Endometrium (tissue), 2 donors: Measurements from ENCODE around the gene SETD2.

Source experiments
- FAIRE-seq: peaks from 2 replicates; lab custom pipeline; 2012; peaks lifted over from hg19 to GRCh38; lab: Jason Lieb, UNC
- donor health status: control.
- donor health status: control.

The SETD2 gene

DNA sequence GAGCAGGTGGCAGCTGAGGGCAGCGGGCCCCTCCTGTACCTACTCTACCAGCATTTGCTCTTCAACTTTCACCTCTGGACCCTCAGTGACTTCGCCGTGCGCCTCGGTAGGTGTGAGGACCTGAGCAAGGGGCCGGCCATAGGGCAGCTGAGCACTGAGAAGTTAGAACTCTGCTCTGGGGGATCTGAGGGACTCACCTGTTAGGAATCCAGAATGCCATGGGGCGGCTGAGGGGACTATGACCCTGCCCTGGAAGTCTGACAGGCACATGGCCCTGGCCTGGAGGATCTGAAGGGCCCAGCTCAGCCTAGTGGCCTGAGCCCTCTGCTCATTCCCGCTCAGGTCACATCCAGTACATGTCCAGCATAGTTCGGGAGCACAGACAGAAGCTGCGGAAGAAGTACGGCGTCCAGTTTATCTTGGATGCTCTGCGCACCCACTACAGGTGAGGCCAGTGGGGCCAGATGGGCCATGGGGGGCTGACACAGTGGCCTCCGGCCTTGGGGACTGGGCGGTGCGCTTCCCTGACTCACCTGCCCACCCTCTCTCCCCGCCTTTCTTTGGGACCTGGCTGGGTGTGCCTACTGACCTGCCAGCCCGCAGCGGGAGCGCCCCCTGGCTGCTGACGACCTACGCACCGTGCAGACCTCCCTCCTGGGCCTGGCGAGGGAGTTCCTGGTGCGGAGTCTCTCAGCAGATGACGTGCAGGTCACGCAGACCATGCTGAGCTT lies 165.6 kb downstream of the SETD2 start:
- no peak for FAIRE-seq

- FAIRE-seq: no peak
Measured at GRCh38 chr3:46997453-46998091, 166.3 kb downstream of the SETD2 start.

- FAIRE-seq: no peak
Measured at GRCh38 chr3:46996689-46997452, 167.0 kb downstream of the SETD2 start.

DNA sequence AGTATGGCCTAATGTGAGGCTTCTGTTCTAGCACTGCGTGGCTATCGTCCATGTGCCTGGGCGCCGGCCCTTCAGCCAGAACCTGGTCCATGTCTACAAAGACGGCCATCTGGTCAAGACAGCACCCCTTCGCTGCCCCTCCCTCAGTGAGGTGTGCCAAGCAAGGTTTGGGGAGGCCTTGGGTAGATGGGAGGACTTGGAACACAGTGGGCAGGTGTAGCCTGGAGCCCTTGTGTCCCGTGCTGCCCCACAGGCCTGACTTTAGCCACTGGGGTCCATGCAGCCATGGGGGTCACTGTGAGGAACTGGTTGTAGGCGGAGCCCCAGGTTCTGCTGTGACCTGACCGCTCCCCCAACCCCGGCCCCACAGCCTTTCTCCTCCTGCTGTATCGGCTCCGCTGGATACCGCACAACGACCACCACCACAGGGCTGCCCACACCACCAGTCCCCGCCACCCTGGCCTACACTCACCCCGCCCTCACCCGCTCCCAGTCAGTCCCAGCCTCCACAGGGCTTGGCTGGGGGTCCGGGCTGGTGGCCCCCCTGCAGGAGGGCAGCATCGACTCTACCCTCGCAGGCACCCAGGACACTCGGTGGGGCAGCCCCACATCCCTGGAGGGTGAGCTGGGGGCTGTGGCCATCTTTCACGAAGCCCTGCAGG lies 167.9 kb downstream of the SETD2 start:
- FAIRE-seq: no peak

DNA sequence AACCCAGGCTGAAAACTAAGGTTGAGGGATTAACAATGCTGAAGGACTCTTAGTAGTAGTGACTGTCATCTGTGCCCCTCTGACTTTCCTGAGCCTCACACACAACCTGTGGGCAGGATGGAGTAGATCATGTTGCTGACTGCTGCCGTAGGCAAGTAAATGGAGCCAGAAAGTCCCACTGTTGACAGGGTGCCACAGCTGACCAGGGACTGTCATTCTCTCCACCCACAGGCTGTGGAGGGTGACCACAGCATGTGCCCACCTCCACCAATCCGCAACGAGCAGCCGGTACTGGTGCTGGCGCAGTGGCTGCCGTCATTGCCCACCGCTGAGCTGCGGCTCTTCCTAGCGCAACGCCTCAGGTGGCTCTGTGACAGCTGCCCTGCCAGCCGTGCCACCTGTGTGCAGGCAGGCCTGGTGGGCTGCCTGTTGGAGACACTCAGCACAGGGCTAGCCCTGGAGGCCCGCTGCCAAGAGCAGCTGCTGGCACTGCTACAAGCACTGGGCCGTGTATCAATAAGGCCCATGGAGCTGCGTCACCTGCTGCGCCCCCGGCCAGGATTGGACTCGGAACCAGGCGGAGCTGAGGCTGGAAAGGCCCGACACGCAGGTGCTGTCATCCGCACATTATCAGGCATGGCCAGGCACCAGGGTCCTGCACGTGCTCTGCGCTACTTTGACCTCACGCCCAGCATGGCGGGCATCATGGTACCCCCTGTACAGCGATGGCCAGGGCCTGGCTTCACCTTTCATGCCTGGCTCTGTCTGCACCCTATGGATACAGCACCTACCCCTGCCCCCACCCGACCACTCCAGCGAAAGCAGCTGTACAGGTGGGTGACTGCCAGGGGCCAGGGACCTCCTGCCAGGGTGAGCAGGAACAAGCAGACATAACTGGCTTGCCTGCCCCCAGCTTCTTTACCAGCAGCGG lies 168.8 kb downstream of the SETD2 start:
- no peak for FAIRE-seq

- FAIRE-seq: no peak
Measured at GRCh38 chr3:46993986-46994385, 169.9 kb downstream of the SETD2 start.

- FAIRE-seq: no peak
Measured at GRCh38 chr3:46993292-46993691, 170.6 kb downstream of the SETD2 start.

- no peak for FAIRE-seq
Measured at GRCh38 chr3:46992231-46992630, 171.7 kb downstream of the SETD2 start.

GRCh38 chr3:46991406-46992165 lies 172.3 kb downstream of the SETD2 start:
- no peak for FAIRE-seq

DNA sequence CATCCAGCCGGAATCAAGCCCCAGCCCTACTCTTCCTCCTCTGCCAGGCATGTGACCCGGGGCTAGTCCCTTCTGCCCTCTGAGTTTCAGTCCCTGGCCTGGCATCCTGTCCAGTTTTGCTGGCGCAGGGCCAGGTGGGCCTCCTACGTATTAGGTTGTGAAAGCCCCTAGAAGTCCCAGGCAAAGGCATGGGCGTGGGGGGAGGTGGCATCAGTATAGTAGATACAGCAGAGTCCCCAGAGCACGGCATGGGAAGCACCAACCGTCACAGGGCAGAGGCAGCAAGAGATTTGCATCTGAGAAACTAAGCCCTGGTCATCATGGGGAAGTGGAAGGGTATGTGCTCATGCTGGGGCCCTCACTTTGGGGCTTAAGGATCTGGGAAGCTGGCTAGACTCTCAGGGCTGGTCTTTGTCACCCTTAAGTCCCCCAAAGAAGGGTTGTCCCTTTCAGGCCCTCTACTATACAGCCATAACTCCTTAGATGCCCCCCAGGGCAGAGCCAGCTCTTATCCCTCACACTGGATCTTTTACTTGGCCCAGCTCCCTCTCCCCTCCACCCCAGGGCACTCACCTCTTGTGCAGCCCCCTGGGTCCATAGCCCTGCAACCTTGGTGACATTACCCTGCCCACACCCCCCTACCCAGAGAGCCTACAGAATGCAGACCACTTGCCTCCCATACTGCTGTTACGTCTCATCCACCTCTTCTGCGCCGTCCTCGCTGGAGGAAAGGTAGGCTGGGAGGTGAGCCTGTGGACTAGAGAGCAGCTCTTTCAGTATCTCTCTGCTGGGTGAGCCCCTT lies 173.1 kb downstream of the SETD2 start:
- no peak for FAIRE-seq

GRCh38 chr3:46989146-46989810 lies 174.6 kb downstream of the SETD2 start:
- no peak for FAIRE-seq

DNA sequence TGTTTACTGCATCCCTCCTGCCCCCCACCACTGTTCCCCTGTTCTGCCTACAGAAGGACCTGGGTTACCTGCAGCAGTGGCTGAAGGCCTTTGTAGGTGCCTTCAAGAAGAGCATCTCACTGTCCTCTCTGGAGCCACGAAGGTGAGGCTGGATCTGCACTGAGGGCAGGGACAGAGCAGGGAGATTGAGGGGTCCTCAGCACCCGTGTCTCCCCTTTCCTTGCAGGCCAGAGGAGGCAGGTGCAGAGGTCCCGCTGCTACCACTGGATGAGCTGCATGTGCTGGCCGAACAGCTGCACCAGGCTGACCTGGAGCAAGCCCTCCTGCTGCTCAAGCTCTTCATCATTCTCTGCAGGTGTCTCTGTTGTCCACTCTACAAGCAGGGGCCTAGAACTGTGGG lies 175.3 kb downstream of the SETD2 start:
- no peak for FAIRE-seq

DNA sequence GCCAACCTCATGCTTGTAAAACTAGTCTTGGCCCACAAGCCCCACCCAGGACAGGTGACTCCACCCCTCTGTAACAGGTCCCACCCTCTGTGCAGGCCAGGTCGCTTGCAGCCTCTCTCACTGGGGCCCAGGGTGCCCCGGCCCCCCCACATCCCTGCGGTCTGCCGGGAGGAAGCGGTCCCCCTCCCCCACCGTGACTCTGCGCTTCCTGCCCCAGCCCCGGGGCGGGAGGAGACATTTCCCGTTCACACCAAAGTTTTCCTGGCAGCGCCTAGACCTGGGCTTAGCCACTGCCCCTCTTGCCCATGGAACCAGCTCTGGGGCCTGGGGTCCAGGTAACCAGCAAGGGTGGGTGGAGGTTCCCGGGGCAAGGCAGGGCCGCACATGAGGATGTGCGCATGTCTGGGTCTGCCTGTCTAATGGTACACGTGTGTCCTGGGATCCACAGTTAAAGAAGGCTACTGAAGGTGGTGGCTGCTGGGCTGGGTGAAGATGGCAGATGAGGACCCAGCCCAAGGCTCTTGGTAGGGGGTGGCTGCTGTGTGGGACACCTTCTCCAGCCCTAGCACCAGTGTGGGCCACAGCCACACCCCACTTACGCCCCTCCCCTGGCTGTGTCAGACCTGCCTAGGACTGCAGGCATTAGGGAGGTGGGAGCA lies 176.0 kb downstream of the SETD2 start:
- no peak for FAIRE-seq

DNA sequence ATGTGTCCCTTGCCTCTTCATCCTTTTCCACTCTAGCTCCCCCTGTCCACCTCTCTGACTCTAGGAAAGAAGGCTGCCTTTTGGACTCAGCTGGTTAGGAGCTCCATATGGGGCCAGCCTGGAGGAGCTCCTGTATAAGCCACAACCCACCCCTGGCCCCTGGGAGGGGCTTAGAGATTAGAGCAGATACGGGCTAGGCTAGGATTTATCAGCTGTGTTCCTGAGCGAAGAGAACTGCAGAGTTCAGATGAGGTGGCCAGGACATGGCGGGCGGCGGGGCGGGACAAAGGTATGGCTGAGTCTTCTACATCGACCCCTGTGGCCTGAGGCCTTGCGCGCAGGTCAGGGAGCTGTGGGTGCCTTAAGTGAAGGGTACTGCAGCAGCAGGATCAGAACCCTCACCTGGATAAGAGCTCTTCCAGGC lies 176.6 kb downstream of the SETD2 start:
- no peak for FAIRE-seq

DNA sequence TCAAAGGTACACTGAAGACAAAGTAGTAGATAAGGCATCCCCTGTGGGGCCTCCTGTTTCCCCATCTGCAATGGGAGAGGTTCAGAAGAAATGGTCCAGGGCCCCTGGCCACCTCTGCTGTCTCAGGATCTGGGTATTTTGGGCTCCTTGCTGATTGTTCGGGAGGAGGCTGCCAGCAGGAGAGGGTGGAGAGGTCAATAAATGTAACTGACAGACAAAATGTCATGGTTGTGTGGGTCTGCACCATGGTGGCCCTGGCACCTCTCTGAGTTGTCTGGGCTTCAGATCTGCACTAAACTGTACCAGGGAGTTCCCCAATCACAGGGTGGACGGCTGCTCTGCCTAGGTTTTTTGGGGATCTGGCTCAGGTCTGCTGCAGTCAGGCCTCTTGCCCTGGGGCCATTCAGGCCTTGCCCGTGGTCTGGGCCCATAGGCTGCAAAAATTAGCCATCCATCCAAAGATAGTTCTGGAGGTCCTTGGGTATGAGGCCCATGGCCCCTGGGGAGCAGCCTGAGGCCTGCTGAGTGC lies 177.1 kb downstream of the SETD2 start:
- FAIRE-seq: no peak

GRCh38 chr3:46986055-46986730 lies 177.7 kb downstream of the SETD2 start:
- no peak for FAIRE-seq

- no peak for FAIRE-seq
Measured at GRCh38 chr3:46985588-46985987, 178.3 kb downstream of the SETD2 start.
